Activated CD4-positive, CD25-positive, alpha-beta regulatory T cell treated with anti-CD3 and anti-CD28 coated beads, Interleukin-2, amount 50 U/mL, for 72 hours (primary cell): ENCODE data around the gene TXNRD2.

Experiments
- DNase-seq: peaks from one replicate; pipeline ENCODE4 v3.0.0; 2021

The TXNRD2 gene

DNA sequence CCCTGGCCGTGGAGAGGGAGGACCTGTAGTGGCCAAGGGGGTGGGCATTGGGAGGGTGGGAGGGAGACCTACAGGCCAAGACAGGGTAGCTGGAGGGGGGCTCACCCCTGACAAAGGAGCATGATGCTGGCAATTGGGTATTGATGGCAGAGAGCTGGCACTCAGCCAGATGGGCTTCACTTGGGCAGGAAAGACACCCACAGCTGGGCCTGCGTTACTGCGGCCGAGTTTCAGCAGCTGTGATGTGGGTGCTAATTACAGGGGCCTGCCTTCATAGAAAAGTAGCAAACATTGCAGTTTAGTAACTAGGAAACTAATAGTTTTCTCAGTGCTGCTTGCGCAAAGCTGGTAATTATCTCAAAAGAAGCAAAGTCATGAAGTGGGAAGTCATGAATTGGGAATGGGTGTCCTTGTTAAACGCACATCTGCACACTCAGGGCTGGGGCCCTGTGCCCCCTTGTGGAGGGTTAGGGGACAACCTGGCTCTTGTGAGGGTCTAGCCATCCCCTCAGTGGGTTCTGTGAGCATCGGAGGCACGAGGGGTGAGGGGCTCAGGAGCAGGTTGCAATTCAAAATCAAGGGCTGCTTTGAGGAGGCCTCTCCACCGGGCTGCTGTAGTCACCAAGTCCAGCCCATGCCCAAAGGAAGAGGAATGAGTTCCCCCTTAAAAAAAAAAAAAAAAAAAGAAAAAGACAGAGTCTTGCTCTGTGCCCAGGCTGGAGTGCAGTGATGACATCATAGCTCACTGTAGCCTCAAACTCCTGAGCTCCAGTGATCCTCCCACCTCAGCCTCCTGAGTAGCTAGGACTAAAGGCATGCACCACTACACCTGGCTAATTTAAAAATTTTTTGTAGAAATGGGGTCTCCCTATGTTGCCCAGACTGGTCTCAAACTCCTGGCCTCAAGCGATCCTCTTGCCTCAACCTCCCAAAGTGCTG is 24.4 kb upstream of the TXNRD2 start:
- DNase-seq = no peak

DNA sequence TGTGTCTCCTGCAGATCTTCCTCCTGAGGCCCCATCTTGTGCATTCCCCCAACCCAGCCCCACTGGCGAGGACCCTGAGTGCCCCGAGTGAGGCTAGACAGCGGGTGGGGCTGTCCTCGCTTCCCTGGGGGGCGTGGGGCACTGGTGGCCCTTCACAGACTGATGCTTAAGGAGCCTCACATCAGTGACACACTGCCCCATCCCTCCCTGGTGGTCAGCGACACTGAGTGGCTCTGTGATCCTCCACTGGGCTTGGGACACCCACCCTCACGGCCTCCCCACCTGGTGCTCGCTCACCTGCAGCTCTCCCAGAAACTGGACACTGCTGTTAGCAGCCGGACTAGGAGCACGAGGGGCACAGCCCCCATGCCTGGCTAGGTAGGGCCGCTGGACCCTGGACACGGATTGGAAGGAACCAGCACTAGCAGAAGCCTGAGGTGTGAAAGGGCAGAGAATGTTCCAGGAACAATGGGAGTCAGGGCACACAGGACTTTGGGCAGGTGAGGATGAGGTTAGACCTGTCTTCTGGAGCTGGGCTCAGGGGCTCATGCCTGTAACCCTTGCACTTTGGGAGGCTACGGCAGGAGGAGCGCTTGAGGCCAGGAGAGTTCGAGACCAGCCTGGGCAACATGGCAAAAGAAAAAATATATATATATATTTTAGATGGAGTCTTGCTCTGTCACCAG is 23.2 kb upstream of the TXNRD2 start:
- no peak for DNase-seq

DNA sequence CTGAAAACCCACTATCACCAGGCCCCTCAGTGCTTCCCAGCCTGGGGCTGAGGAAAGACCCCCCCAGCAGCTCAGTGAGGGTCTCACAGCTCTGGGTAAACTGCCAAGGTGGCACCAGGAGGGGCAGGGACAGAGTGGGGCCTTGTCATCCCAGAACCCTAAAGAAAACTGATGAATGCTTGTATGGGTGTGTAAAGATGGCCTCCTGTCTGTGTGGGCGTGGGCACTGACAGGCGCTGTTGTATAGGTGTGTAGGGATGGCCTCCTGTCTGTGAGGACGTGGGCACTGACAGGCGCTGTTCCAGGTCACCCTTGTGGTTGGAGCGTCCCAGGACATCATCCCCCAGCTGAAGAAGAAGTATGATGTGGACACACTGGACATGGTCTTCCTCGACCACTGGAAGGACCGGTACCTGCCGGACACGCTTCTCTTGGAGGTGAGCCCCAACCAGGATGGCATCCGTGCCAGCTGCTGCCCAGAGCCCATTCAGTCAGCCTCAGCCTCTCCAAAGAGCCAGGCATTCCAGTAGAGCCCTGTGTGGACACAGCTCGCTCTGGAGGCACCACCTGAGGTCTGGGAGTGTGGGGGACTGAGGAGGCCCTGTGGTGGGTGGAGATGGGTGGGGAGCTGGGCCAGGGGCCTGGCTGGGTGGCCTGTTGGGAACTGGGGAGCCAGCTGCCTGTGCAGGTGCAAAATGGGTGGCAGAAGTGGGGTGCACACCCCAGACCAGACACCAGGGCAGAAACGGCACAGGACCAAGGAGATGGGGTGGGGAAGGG is 22.4 kb upstream of the TXNRD2 start:
- no peak for DNase-seq

GRCh38 chr22:19962909-19963806 is 21.5 kb upstream of the TXNRD2 start:
- no peak for DNase-seq

DNA sequence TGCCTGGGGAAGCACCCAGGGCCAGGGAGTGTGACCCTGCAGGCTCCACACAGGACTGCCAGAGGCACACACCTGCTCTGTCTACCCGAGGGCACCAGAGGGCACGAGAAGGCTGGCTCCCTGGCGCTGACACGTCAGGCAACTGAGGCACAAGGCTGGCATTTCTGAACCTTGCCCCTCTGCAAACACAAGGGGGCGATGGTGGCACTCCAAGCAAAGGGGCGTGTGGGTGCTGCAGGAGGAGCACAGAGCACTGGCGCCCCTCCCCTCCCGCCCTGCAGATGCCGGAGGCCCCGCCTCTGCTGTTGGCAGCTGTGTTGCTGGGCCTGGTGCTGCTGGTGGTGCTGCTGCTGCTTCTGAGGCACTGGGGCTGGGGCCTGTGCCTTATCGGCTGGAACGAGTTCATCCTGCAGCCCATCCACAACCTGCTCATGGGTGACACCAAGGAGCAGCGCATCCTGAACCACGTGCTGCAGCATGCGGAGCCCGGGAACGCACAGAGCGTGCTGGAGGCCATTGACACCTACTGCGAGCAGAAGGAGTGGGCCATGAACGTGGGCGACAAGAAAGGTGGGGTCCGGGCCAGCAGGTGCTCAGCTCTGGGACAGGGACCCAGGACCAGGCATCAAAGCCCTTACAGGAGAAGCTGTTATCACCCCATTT is 20.8 kb upstream of the TXNRD2 start:
- no peak for DNase-seq

DNA sequence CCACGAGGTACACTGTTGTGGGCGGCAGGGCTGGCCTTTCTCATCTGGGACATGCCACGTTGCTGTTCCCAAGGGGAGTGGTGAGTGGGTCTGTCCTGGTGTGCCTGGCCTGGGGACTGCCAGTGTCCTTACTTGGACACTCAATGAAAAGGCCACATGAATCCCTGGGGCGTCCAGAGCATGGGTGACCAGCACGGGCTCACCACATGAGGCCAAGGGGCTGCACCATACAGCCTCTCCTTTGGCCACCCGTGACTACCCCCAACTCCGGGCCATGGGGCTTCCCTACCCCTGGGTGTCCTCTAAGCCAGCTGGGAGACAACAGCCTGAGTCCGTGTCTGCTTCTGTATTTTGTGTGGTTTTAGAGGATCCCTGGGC is 20.2 kb upstream of the TXNRD2 start:
- DNase-seq = no peak

DNA sequence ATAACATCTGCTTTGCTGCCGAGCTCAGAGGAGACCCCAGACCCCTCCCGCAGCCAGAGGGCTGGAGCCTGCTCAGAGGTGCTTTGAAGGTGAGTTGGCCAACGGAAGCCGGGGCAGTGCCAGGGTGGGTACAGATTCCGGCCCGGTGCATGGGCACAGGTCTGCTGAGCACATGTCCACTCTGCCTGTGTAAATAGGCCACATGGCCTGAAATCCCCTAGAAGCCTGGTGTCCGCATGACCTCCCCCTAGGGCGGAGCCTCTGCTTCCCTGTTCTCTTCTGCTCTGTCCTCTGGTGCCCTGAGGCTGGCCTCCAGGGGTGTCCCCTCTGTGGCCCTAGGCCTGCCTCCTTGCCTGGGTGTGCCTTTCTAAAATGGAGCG is 19.6 kb upstream of the TXNRD2 start:
- DNase-seq = no peak

DNA sequence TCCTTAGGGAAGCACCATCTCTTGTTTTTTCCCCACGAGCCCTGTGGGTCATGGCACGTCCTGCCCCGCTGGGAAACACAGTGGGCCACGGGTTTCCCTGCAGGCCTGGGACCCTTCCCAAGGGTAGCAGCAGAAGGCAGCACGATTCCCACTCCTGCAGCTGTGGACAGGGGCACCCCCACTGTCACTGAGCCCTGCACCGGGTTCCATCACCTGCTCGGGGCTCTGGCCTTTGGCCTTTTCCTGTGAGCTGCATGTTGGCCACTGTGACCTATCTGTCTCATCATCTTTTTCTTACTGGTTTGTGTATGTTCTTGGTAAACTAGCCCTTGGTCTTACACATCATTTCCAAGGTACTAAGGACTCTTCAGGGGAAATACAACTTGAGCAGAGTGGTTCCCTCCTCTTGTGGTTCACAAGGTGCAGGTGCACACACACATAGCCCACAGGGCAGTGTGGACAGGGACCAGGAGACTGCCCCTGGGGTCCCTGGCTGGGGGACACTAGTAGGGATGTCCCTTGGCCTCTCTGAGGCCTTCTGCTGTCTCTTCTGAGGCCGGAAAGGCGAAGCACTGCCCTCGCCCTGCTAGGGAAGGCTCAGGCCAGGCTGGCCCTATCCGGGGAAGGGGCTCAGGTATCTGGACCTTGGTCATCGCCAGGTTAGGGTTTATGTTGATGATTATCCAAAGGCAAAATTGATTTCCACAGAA is 19.0 kb upstream of the TXNRD2 start:
- DNase-seq = no peak

- DNase-seq = no peak
Observed at GRCh38 chr22:19959587-19960490, 18.2 kb upstream of the TXNRD2 start.

- DNase-seq = no peak
Observed at GRCh38 chr22:19959043-19959586, 17.5 kb upstream of the TXNRD2 start.

DNA sequence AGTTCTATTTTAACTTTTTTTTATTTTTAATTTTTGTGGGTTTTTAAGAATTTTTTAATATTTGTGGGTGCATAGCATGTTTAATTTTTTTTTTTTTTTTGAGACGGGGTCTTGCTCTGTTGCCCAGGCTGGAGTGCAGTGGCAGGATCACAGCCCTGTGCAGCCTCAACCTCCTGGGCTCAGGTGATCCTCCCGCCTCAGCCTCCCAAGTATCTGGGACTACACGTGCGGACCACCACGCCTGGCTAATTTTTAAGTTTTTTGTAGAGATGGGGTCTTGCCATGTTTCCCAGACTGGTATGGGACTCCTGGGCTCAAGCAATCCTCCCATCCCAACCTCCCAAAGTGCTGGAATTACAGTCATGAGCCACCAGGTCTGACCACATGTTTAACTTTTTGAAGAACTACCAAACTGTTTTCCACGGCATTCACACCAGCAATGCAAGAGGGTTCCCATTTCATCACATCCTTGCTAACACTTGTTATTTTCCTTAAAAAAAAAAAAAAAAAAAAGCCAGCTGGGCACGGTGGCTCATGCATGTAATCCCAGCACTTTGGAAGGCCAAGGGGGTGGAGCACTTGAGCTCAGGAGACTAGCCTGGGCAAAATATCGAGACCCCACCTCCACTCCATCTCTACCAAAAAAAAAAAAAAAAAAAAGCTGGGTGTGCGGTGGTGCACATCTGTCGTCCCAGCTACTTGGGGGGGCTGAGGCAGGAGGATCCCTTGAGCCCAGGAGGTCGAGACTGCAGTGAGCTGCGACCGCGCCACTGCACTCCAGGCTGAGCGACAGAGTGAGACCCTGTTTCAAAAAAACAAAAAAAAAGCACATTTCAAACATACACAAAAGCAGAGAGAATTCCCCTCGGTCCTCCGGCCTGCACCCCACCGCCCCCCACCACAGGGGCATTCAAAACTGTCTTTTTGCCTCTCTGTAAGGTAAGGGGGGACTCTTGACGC is 16.7 kb upstream of the TXNRD2 start:
- DNase-seq = no peak

- DNase-seq = no peak
Observed at GRCh38 chr22:19957445-19957844, 15.8 kb upstream of the TXNRD2 start.

DNA sequence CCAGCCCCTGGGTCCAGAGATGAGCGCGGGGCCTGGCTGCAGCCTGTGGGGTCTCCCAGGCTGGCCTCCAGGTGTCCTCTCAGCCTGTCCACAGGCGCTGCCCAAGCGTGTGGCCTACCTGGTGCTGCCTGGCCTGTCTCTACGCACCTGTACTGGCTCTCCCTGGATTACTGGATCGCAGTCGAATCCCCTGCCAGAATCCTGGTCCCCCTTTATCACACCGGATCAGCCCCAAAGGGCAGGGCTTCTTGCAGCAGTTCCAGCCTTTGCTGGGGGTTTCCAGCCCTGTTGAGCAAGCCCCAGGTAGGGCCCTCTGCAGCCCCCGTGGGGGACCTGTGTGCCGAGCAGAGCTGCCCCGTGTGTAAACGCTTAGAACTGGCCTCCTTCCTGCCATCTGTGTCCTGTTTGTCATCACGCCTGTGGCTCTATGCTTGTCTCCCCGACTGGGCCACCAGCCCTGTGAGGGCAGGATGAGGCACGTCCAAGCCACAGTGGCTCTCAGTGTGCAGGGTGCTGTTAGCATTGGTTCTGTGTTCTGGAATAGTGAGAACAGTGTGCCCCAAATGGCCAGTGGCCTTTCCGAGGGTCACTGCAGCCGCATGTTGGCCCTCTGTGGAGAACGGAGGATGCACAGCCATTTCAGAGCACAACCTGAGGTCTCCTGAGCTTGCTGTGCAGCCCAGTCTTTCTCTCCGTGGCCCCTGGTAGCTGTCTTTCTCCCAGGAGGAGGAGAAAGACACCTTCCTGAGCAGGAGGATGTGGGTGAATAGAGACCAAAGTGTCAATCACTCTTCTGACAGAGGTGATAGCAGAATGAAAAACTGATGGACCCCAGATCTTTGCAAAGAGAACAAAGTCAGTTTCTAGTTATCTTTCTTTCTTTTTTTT is 13.9 kb upstream of the TXNRD2 start:
- no peak for DNase-seq

- DNase-seq = no peak
Observed at GRCh38 chr22:19951346-19951745, 9.7 kb upstream of the TXNRD2 start.

- no peak for DNase-seq
Observed at GRCh38 chr22:19948057-19948760, 6.6 kb upstream of the TXNRD2 start.

DNA sequence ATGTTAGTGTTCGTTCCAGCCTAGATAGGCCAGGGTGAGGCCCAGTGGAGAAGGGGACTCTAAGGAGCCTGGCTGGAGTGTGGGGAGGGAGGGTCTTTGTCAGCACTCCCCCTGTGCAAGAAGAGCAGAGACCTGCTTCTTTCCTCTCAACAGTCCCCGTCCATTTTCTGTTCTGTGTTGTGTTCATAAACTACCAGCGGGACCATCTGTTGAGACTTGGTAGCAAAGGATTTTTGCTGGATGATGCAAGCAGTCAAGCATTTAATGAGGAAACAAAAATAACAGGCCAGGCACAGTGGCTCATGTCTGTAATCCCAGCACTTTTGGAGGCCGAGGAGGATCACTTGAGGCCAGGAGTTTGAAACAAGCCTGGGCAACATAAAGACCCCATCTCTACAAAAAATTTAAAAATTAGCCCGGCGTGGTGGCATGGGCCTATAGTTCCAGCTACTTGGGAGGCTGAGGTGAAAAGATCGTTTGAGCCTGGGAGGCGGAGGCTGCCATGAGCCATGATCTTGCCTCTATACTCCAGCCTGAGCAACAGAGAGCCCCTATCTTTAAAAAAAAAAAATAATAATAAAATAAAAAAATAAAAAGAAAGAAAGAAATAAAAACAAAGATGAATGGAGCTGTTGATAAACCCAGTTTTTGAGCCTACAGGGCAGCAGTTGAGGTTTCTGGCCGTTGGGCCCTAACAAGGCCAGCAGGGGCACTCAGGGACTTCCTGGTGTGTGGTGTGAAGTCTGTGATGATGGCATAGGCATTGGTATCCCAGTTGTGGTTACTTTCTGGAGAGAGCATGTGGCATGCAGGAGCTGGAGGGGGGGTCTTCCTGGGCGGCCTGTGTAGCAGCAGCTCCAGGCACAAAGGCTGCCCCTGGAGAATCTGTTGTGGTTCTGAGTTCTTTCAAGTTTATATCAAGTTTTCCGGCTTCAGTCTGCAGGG is 1.7 kb upstream of the TXNRD2 start:
- DNase-seq = no peak
